ENCODE measurements around the gene DIS3.

GRCh38 chr13:72823724-72824123, 42.0 kb upstream of the DIS3 start:
- TF ChIP-seq ZFP30 (CRISPR knock-in tag; IDR thresholded peaks at IDR 0.05) (no peak), CSDC2 (CRISPR knock-in tag; IDR thresholded peaks at IDR 0.05) (no peak), OSR1 (CRISPR knock-in tag; IDR thresholded peaks at IDR 0.05) (no peak), ZNF565 (CRISPR knock-in tag; conservative IDR thresholded peaks at IDR 0.05; ENCODE audit: low read depth) (no peak), ARNTL (CRISPR knock-in tag; IDR thresholded peaks at IDR 0.05; ENCODE audit: borderline replicate concordance, low read depth) (no peak), RARB (CRISPR knock-in tag; IDR thresholded peaks at IDR 0.05) (no peak), PATZ1 (CRISPR knock-in tag; IDR thresholded peaks at IDR 0.05; ENCODE audit: borderline replicate concordance) (no peak), ZFP3 (CRISPR knock-in tag; IDR thresholded peaks at IDR 0.05) (no peak), CREB5 (CRISPR knock-in tag; IDR thresholded peaks at IDR 0.05; ENCODE audit: low read depth) (no peak), ZNF8 (CRISPR knock-in tag; IDR thresholded peaks at IDR 0.05) (no peak), SNAI2 (CRISPR knock-in tag; IDR thresholded peaks at IDR 0.05) (no peak)

All from SK-N-SH treated with all-trans-retinoic acid at 6 μM for 48 hours (cell line).